GM08714 (cell line): ENCODE measurements around the gene TSPAN11.

Experiments used
- H3K4me3 ChIP-seq: fragments of 200-500 bp; sonication (Bioruptor generic); 2 replicates; pipeline ENCODE4 v1.5.1; 2014; ENCODE audit warnings: mild to moderate bottlenecking, low read length, inconsistent platforms
- ZNF274 ChIP-seq: IDR thresholded peaks from 2 replicates; pipeline ENCODE4 v1.6.1; 2012; ENCODE audit warnings: mild to moderate bottlenecking, low read depth, low read length

The TSPAN11 gene

GRCh38 chr12:30990316-30990715 is 63.8 kb downstream of the TSPAN11 start:
- no peak overlapping the region for H3K4me3 ChIP-seq

GRCh38 chr12:30990776-30991175 is 64.2 kb downstream of the TSPAN11 start:
- no peak overlapping the region for H3K4me3 ChIP-seq
- TF ChIP-seq ZNF274, result no peak

More at GRCh38 chr12:30990316-30990715, 63.8 kb downstream of the TSPAN11 start:
- no peak for TF ChIP-seq ZNF274

- H3K4me3 ChIP-seq, result no peak overlapping the region
These were observed 64.9 kb downstream of the TSPAN11 start for GRCh38 chr12:30991466-30991865.

GRCh38 chr12:30992381-30992780 is 65.8 kb downstream of the TSPAN11 start:
- no peak overlapping the region for H3K4me3 ChIP-seq
- no peak for TF ChIP-seq ZNF274

More at GRCh38 chr12:30991466-30991865, 64.9 kb downstream of the TSPAN11 start:
- no peak for TF ChIP-seq ZNF274

GRCh38 chr12:30993766-30994165 is 67.2 kb downstream of the TSPAN11 start:
- no peak overlapping the region for H3K4me3 ChIP-seq
- TF ChIP-seq ZNF274, result no peak

- no peak overlapping the region for H3K4me3 ChIP-seq
- no peak for TF ChIP-seq ZNF274
These were observed 67.7 kb downstream of the TSPAN11 start for GRCh38 chr12:30994274-30994673.

- H3K4me3 ChIP-seq, result no peak overlapping the region
- no peak for TF ChIP-seq ZNF274
These were observed 69.7 kb downstream of the TSPAN11 start for GRCh38 chr12:30996255-30996654.

- no peak for TF ChIP-seq ZNF274
- no peak overlapping the region for H3K4me3 ChIP-seq
These were observed 70.2 kb downstream of the TSPAN11 start for GRCh38 chr12:30996752-30997151.

GRCh38 chr12:30997685-30998440 is 71.3 kb downstream of the TSPAN11 start:
- no peak overlapping the region for H3K4me3 ChIP-seq
- no peak for TF ChIP-seq ZNF274

- TF ChIP-seq ZNF274, result no peak
- no peak overlapping the region for H3K4me3 ChIP-seq
These were observed 72.5 kb downstream of the TSPAN11 start for GRCh38 chr12:30999011-30999410.

GRCh38 chr12:30999723-31000122 is 73.2 kb downstream of the TSPAN11 start:
- H3K4me3 ChIP-seq, result no peak overlapping the region
- no peak for TF ChIP-seq ZNF274

- no peak for TF ChIP-seq ZNF274
- H3K4me3 ChIP-seq, result no peak overlapping the region
These were observed 74.2 kb downstream of the TSPAN11 start for GRCh38 chr12:31000751-31001150.

- TF ChIP-seq ZNF274, result no peak
- no peak overlapping the region for H3K4me3 ChIP-seq
These were observed 75.2 kb downstream of the TSPAN11 start for GRCh38 chr12:31001581-31002360.

GRCh38 chr12:31002361-31002725 is 75.8 kb downstream of the TSPAN11 start:
- no peak for TF ChIP-seq ZNF274
- no peak overlapping the region for H3K4me3 ChIP-seq

GRCh38 chr12:31002999-31003398 is 76.5 kb downstream of the TSPAN11 start:
- no peak for TF ChIP-seq ZNF274
- H3K4me3 ChIP-seq, result no peak overlapping the region
